Stimulated activated CD4-positive, alpha-beta T cell treated with anti-CD3 and anti-CD28 coated beads, TNF-alpha, amount 100 ng/mL, for 4 hours (primary cell): ENCODE measurements around the gene CNTNAP2.
"Not testable (repeated sequence)": the region's sequence is repeated elsewhere in the genome, so short reads cannot be mapped to it uniquely, and the experiment has no call there.

Experiments used
- DNase-seq, 3 experiments: peaks; one replicate each; pipeline ENCODE4 v3.0.0-alpha.2; 2020; ENCODE audit warnings: low read depth in 3 of 3

Gene CNTNAP2

DNA sequence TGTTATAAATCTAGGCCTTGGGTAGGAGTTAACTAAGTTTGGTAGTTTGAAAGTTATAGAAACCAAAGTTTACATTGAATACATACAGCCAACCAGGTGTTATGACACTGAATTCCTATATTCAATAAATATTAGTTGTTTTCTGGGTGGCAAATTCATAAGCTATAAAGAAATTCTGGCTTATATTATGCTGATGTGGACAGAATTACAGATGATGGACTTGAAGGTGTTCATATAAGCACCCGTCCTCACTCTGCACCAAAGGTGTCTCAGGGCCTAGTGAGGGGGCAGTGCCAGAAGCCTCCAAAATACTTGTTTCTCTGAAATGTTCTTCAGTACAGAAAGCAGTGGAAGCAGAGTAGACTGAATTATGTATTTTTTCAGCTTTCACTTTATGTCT is 973.0 kb downstream of the CNTNAP2 start:
- no peak for DNase-seq

DNA sequence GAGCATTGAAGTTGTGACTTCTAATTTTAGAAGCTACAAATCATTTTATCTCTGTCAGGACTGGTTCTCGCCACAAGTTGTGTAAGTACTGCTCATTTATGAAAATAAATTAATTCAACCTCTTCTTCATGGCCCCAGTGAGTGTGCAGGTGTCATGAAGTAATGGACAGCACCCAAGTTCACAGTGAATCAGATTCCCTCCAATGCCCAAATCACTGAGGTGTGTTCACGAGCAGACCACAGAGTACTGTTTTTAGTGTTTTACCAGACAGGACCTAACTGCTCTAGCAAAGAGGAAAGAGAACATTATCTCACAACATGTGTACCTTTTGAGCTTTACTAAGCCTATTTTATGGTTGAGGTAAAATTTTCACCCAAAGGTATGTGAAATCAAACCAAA is 980.0 kb downstream of the CNTNAP2 start:
- no peak for DNase-seq

DNA sequence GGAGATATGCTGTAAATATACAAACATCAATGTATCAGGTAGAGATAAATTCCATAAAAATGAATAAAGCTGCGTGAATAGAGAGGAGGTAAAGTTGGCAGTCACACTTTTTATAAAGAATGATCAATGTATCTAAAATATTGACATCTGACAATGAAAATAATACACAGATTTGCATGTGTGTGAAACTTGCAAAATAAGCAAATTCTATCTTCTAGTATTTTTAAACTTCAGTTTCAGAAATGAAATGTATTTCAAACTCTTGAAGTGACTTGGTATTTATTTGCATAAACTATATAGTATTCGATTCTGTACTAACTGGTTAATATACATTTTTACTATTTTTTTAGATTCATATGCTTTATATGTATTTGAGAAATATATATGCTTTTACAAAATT is 986.6 kb downstream of the CNTNAP2 start:
- DNase-seq: no peak

DNA sequence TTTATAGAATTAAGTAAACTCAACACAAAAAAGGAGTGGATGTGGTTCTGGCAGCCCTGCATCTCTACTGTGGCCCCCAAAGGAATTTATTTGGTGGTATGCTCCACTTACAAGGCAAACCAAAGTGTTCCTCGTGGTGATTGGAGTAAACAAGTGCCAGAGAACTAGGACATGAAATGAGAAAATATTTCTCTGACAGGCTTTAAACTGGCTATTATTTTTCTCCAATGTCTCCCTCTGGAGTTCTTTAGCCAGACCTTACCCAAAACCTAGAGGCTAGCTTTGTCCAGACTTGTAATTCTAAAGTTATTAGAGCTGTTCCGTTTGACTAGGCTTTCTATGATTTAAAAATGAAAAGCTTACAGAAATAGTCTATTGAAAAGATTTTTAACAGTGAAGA is 990.1 kb downstream of the CNTNAP2 start:
- DNase-seq: no peak

DNA sequence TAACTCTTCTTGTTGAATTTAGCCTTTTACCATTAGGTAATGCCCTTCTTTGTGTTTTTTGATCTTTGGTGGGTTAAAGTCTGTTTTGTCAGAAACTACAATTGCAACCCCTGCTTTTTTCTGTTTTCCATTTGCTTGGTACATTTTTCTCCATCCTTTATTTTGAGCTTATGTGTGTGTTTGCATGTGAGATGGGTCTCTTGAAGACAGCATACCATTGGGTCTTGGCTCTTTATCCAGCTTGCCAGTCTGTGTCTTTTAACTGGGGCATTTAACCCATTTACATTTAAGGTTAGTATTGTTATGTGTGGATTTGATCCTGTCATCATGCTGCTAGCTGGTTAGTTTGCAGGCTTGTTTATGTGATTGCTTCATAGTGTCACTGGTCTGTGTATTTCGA is 997.9 kb downstream of the CNTNAP2 start:
- not testable (repeated sequence) for DNase-seq

DNA sequence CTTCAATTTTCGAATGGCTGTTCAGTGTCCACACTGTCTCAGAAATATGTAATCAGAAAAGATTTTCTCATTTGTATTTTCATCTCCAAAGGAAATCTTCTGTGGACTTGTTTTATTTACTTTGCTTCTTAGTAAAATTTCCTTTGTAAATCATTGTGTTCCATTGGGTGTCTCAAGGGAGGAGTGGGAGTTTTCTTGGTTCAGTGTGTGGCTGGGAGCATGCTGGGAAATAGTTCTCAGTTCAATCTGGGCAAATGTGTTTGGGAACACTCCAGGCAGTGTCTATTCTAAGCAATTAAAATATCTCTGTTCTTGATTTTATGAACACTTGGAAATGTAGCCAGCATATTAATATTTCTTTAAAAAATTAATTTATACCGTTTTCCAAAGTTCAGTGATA is 1019.8 kb downstream of the CNTNAP2 start:
- DNase-seq: no peak

DNA sequence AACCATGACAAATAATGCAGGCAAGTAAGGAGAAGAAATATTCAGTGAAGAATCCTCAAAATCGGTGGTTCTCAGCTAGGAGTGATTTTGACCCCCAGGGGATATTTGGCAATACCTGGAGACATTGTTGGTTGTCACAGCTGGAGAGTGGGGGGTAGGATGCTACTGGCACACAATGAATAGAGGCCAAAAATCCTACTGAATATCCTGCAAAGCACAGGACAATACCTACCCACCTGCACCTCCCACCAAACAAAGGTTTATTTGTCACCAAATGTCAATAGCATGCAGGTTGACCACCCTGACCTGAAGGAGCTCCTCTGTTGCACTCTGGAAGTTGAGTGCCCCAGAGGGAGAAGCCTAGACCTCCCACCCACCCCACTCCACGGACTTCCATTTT is 1028.6 kb downstream of the CNTNAP2 start:
- DNase-seq: no peak

DNA sequence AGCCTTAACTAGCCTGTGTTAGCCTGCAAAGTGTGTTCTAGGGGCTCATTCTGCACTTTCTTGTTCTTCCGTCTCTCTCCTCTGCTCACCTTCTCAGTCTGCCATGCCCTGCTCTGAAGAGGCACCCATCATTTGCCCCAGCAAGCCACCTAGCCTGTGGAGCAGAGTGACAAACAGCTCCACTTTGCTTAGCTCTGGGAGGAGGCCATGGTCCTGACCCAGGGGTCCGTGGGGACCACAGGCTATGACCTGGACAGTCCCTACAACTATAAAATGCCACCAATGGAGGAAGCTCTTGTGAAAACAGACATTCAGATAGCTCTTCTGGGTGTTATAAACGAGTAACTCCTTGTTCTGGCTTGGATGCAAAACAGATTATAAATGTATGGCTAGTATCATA is 1029.6 kb downstream of the CNTNAP2 start:
- DNase-seq: no peak

DNA sequence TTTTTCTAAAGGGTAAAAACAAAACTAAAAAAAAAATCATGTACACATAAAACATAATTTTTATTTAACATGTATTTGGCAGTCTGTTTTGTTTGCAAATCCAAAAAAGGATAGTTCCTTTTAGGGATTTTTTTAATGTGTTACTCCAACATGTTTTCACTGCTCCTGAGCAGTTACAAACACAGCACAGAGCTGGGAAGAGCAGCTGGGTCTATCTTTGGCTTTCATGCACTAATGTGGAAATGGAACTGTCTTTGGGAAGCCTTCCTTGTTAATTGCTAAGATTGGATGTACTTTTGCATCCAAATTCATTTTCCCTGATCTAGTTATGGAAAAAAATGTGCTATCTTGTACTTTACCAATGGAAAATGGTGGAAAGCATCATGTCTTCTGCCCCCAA is 1035.1 kb downstream of the CNTNAP2 start:
- DNase-seq: no peak

DNA sequence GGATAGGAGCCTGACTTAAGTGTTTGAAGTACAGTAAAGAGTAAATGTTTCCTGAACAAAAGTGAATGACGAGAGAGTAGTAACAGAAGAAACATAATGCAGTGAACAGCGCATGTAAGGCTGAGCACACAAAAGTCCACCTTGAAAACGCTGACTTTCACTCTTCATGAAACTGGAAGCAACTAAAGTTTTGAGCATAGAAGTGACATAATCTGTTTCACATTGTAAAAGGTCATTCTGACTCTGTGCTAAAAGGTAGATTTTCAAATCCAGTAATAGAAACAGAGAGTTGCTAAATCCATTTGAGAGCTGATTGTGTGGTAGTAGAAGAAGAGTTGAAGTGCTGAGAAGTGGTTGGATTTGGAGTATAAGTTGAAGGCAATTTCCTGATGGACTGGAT is 1037.0 kb downstream of the CNTNAP2 start:
- no peak for DNase-seq

DNA sequence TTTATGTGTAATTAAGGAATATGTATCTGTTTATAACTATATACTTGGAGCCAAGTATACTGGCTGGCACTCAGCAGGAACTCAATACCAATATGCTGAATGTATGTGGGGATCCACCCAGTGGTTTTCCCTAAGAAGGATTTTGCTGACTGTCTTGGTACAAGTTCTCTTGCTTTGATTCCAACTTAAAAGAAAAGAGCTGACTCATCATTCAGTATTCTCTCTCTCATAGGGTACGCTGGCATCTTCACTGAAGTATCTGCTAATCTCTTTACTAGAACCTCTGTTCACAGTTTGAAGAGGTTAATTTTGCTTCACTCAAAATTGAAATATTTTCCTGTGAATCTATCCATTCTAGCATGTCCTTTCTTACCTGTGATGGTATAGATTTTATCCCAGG is 1044.8 kb downstream of the CNTNAP2 start:
- no peak for DNase-seq

DNA sequence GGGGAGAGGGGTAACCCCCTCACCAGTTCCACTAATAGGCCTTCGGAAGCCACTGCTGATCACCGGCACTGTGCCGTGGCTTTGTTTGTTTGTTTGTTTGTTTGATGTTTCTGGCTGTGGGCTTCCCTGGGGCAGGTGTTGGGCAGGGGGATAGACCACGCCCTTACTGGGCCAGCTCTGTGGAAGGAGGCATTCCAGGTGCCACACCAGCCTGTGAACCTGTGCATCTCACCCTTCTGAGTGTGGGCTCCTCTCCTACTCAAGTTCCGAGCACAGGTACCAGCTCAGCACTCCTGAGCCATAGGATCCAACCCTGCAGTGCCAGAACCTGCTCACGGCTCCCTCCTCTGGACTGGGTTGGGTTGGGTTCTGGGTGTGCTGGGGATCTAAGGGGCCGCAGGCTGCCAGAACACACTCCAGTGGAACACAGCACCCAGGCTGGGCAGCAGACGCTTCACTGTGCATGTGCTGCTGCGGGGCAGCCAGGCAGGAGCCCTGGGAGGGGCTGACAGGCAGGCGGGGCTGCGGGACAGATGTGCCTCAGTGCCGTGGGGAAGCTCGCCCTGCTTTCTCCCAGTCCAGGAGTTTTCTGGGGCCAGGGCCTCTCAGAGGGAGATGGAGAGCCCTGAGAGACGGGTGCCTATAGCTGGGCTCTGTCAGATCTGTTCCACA is 1053.9 kb downstream of the CNTNAP2 start:
- DNase-seq: no peak

DNA sequence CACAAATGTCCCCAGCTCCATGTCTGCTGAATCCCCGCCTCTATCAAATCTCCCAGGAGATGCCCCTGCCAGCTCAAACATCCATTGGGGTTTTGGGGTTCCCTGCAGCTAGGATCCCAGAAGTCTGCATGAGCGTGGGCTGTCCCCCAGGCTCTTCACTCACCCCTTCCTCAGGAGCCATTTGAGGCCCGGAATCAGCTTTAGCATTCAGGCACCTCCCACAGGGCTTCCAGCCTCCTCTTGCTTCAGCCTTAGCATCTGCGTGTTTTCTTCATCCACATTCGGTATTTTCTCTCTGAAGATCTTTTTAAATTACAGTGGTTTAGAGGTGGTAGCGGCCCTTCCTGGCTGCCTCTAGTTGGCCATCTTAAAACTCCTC is 1054.4 kb downstream of the CNTNAP2 start:
- no peak for DNase-seq

DNA sequence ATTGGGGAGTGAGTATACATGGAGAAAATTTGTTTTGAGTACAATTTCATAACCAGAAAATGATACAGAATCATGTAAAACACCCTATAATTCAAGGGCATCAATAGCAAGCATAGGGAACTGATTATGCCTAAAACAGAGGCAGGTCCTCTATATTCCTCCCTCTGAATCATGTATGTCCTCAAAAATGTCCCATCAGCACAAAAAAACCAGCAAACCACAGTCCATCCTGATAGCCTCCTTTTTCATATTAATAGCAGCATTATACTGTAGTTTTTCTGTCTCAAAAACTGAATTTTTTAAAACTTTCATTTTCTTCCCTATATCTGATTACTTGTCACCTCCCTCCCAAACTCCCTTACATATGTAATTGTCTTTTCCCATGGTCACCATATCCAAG is 1057.3 kb downstream of the CNTNAP2 start:
- DNase-seq: no peak

DNA sequence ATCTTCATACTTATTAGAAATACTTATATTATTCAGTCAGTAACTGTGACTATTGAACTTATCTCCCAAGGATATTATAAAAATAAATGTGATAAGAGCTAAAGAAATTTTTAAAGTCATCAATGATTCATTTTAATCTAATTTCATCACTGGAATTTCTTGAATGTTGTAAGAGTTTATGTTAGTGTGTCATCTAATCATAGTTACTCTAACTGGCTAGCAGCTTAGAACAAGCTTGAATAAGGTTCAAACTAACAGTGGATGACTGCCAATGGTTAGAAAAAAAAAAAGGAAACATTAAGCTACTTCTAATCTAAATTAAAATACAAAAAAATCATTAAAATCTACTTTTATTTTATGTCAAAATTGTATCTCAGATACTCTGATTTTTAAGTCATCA is 1066.3 kb downstream of the CNTNAP2 start:
- DNase-seq: no peak

DNA sequence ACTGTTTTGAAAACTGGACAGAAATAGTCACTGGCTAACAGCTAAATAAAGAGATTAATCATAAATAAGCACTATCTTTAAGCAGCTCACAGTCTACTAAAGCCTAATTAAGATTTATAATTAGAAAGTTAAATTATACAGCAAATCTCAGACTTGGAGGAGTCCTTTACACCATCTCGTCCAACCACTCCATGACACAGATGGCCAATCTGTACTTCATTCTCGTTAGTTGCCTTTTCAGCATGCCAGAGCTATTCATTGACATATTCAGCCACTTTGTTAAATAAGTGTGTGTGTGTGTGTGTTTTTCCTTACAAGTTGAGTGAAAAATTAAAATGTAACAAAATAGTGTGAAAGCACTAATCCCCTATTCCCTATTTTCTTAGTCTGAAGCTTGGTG is 1066.7 kb downstream of the CNTNAP2 start:
- no peak for DNase-seq

DNA sequence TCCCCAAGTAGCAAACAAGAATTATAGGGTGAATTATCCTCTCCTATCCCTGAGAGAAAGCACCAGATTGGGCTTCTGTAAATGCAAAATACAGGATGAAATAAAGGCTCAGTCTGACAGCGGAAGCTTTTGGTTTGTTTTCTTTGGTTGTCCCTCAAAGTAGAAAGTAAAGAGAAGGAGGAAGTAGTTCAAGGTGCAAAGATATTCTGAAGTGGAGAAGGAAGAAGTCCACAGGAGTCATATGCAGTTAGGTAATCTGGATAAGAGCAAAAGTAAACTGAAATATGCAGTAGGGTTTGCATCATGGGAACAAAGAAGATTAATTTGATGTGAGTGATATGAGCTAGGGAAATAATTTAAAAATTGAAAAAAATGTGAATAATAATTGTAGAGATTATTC is 1071.9 kb downstream of the CNTNAP2 start:
- DNase-seq: no peak

DNA sequence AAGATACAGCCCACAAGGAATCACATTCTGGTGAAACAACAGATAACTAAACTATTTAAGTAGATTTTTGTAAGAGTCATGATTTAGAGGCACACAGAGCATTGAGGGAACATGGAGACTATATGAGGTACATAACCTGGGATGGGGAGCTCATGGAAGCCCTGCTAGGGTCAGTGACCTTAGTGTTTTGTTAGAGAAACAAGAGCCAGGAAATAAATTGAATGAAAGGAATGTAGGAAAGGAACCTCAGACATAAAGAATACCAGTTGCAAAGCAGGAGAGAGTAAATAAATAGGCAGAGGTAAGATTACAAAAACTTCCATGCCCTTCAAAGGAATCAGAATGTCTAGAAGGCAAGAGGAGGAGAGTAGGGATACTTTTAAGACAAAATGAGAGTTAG is 1076.9 kb downstream of the CNTNAP2 start:
- no peak for DNase-seq

DNA sequence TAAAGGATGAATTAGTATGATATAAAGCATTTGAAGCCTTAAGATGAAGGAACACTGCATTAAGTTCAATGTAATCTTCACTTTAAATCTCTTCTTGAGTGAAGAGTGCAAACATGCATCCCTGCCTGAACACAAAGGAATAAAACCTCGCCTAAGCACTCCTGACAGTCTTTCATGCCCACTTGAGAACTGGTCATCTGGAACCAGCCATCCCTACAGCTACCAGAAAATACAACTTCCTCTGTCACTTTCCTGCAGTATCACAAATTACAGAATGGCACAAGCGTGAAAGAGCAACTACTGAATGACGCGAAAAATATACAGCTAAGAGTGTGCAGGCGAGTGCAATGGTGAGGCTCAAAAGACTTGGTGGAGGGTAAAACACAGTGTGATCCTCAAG is 1079.9 kb downstream of the CNTNAP2 start:
- DNase-seq: no peak

DNA sequence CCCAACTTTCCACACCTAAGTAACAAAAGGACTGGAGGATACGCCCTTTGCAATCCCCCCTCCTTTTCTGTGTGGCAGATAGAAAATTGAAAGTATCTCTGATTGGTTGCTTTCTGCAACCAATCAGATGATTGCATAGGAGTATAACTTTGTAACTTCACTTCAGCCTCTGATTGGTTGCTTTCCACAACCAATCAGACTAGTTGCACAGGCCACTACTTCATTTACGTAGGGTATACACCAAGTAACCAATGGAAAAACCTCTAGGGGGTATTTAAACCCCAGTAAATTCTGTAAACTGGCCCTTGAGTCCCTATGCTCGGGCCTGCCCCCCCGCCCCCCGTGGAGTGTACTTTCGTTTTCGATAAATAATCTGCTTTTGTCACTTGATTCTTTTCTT is 1080.4 kb downstream of the CNTNAP2 start:
- DNase-seq: no peak

DNA sequence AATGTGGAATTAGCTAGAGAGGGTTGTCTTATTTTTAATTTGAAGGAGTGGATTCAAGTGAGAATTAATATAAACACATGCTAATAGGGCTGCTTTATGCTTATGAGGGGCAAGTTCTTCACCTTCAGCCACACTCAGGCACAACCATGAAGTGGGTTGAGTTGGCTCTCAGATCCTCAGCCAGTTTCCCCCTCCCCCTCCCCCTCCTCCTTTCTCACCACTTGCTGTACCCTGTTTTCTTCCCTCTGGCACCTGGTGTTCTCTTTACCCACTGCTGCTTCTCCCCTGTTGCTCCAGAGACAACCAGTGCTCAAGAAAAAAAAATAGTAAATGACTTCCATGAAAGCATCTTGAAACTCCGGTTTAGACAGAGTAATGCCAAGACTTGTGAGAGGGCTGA is 1083.3 kb downstream of the CNTNAP2 start:
- DNase-seq: no peak

DNA sequence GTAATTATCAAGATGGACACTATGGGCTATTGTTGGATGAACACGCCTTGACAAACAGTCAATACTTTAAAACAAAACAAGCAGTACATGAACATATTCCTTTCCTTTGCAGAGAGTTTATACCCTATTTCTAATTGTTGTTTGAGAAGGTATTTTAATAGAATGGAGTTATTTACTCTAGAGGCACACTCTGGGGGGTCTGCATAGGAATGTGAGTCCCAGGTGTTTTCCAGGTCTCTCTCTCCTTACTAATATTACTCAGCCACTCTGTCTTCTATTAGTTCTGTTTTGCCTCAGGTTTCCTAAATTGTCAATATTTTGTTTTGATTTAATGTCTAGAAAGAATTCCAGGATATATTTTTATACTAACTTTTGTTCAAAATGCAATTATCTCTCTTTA is 1091.4 kb downstream of the CNTNAP2 start:
- no peak for DNase-seq

DNA sequence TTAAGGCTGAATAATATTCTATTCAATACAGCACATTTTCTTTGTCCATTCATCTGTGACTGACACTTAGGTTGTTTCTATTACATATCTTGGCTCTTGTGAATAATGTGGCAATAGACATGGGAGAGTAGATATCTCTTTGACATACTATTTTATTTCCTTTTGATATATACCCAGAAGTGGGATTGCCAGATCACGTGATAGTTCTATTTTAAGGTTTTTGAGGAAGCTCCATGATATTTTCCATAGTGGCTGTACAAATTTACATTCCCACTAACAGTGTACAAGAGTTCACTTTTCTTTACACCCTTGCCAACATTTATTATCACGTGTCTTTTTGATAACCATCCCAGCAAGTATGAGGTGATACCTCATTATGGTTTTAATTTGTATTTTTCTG is 1114.7 kb downstream of the CNTNAP2 start:
- DNase-seq: no peak

DNA sequence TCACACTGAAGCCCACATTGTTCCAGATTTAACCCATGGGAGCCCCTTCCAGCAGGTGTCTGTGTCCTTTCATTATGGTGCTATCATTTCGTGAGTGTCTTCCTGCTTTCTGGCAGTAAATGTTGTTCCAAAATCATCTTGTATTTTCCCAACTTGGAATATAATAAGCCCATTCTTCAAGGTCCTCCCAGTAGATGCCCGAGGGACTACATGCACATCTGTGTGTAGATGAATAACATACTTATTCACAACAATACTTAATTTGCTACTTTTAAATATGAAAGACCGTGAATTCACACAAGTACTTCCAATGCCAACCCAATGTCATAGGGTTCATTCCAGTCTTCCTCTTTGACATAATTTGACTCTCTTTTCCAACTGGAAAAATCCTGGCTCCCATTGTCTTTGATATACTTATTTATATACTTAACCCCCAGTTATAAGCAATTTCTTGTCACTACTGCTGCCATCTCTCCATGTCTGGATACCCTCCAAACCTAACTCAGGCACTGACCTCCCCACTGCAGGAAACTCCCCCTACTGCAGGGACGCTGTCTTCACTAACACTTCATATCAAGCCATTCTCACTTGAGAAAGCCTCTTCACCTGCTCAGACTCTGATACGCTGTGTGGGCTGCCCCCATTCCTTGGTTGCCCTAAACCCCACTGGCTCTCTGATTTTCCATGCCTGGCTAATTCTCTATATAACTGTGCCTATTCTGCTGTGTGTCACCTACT is 1119.2 kb downstream of the CNTNAP2 start:
- DNase-seq: no peak
